Activated effector memory CD4-positive, alpha-beta T cell treated with Interleukin-2 at 50 U/mL for 16 hours (primary cell): ENCODE measurements around the gene FAM222B.
A peak's percentile ranks its signal among the peaks of the same experiment; 100 is the strongest.
"Not testable (repeated sequence)": the region's sequence is repeated elsewhere in the genome, so short reads cannot be mapped to it uniquely, and the experiment has no call there.

Source experiments
- DNase-seq: peaks from one replicate; pipeline ENCODE4 v3.0.0-alpha.2; 2020

The FAM222B gene, protein sequence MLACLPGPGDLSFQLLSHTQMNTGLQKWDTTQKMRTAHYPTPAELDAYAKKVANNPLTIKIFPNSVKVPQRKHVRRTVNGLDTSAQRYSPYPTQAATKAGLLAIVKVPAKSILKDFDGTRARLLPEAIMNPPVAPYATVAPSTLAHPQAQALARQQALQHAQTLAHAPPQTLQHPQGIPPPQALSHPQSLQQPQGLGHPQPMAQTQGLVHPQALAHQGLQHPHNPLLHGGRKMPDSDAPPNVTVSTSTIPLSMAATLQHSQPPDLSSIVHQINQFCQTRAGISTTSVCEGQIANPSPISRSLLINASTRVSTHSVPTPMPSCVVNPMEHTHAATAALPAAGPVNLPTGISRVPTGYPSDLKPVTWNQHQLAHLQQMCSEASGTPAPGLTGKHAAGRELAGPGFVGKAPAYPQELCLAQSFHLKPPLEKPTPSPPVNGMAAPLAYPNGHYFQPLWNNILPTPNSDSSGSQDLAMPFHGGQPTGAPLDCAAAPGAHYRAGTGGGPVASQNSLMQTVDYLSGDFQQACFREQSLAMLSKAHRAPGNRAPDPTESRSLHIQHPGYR

DNA sequence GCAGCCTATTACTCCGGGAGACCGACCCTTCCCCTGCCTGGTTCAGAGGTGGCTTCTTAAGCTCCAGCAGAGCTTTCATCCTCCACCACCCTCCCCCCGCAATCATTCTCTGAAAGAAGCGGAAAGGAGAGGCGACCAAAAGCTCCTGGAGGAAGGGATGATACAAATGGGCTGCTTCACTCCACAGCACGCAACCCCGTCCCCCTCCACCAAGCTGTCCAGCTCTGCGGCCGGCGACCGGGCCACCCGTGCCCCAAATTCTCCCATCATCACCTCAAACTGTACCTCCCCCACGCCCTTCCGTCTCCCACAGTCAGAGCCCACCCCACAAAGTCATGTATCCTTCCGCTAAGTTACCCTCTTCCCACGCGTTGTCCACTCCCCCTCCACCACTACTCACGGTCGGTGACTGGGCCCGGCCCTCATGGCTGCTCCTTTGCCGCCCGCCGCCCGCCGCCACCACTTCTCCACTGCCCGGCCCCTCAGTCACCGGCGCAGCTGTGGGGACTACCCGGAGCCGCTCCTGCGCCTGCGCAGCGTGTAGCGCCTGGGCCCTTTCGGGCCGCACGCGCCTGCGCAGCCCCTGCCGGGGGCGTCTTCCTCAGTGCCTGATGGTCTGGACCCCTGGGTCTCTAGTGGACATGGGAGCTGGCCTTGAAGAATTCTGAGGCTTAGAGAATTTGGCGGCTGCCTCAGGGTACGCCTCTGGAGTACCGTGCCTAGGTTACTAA lies at the start of gene FAM222B:
FAM222B (minus strand) TSS at position 509 of the 731 bp plus-strand sequence. CDS start 76,123 bp downstream, outside the sequence.
- peak; percentile 79 for DNase-seq

DNA sequence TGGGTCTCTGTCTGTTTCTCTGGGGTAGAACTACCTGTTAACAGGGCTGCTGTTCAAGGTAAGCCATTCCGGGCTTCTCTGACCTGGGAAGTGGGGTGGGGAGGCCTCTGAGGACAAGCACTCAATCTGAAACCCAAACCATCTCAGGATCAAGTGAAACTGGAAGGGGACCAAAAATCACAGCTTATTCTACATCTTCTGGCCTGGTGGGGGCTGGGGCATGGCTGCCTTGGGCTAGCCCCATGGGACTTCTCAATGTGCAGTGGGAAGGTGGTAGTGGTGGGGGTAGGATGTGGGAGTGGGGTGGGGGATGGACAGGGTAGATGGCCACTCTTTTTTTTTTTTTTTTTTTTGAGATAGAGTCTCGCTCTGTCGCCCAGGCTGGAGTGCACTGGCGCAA lies 49.4 kb upstream of the FAM222B start:
- DNase-seq, result no peak

DNA sequence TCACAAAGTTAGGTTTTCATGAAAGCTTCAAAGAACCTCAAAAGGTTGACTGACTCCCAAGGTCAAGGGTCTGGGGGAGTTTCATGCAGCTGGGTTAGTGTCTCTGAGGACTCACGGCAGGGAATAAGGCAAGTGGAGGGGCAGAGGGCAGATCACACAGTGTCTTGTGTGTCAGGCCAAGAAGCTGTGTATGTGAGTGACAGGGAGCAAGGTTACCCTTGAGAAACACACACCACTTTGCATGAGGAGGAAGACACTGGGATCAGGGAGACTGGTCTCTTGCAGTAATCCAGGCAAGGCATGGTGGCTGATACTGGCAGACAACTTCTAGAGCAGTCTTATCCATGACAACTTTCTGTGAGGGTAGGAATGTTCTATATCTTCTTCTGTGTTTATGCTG lies 48.6 kb upstream of the FAM222B start:
- DNase-seq, result no peak

DNA sequence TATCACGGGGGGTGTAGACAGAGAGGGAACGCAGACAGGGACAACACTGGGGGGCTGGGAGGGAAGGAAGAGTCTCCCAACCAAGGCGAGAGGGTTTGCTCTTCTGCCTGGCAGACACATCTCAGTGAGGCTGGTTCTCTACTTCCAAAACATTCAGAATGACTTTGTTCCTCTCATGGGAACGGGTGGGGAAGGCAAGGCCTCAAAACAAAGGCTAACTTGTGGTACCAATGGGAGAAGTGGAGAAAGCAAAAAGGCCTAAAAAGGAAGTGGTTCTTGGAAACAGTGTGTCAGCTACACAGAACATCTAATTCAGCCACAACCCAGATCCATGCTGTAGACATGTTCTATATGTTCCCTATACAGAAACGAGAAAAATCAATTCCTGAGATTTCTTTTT lies 47.4 kb upstream of the FAM222B start:
- no peak for DNase-seq

DNA sequence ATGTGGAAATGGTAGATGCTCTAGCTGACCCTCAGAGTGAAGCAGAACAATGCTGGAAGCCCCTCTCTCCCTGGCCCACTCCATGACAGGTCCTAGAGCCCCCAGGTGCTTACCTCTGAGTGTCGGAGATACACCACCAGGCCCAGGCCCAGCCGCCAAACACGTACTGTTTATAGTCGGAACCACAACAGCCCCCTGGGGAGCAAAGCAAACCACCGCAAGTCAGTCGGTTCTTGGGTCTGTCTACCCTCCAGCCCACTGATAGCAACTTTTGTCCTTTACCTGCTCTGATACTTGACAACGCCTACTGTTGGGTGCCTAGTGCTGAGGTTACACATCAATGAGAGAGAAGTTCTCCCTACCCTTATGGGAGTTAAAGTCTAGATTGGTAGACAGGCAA lies 46.2 kb upstream of the FAM222B start:
- DNase-seq, result no peak

DNA sequence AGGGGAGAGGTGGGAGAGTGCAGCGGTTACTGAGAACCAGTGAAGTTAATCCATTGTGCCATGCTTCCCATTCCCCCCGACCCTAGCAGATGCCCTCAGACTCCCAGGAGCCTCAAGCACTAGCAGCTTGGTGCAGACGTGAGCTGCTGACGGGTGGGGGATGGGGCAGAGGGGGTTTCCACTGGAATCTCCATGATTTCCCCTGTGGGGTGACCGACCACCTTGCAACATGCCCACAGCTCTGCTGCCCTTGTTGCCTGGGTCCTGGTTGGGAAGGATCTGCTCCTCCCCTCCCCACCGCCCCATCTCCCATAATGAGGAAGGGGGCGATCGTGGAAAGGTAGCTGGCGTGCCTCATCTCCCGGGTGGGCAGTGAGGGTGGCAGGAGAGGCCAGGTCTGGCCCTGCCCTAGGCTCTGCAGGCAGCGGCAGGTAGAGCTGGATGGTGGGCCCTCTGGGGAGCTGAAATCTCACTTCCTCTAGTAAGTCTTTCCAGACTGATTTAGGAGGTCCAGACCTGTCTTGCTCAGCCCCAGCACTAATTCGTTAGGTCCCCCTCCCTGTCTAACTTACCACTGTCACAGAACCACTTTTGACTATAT lies 45.4 kb upstream of the FAM222B start:
- no peak for DNase-seq

DNA sequence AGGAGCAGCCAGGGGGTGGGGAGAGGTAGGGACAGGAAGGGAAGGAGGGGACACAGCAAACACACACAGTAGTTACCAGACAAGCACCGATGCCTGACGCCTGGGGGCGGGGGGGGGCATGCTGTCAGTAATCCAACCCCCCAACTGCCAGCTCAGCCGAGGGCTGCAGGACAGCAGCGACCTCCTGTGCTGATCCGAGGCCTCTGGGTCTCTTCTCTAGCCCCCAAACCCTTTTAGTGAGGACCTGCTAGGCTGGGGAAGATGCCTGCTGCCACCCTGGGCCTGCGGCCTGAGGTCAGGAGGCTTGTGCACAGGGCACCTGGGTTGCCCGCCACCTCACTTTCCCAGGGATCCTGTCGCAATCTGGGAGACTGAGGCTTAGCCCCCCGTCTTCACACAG lies 43.4 kb upstream of the FAM222B start:
- DNase-seq, result no peak

DNA sequence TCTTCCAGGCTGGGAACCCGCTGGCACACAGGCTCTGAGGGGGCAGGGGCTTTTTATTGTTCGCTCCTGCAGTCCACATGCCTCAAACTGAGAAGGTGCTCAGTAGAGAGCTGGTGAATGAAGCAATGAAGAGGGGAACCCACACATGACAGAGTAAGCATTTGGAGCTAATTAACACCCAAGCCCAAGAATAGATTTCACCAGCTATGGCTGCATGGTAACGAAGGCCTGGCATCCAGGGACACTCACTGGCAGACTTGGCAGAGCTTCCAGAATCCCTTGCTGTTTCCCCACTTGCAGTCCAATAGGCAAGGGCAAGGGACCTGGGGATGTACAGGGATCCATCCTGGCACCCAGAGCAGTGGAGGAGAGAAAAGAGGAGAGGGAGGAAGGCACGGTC lies 42.8 kb upstream of the FAM222B start:
- no peak for DNase-seq

DNA sequence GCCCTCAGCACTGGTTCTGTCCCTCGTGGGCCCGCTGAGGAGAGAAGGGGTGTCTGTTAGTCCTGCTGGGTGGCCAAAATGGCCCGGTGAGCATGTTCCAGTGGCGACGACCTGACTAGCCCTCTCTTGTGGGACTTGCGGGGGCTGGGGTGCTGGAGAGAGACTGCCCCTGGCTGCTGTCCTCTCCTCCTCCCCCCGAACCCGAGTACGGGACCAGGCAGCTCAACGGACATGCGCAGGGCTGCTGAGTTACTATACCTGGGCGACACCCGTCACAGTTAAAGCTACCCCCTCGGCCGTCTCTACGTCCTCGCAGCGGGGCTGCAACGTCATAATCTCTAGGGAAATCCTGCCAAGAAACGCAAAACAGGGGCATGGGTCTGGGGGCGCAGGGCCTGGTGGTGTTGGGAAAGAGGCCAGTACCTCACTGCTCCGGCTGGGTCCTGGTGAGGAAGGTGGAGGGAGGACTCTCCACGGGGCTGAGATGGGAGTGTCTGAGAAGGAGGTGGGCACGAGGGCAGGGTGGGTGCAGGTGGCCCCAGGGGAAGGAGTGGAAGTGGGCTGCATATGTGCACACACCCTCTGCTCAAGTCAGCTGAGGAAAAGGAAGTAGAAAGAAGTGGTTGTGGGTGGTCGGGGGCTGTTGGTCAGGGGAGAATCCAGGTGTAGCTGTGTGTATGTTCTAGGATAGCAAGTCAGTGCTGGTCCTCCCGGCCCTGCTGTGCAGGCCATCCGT lies 41.5 kb upstream of the FAM222B start:
- DNase-seq, result no peak

DNA sequence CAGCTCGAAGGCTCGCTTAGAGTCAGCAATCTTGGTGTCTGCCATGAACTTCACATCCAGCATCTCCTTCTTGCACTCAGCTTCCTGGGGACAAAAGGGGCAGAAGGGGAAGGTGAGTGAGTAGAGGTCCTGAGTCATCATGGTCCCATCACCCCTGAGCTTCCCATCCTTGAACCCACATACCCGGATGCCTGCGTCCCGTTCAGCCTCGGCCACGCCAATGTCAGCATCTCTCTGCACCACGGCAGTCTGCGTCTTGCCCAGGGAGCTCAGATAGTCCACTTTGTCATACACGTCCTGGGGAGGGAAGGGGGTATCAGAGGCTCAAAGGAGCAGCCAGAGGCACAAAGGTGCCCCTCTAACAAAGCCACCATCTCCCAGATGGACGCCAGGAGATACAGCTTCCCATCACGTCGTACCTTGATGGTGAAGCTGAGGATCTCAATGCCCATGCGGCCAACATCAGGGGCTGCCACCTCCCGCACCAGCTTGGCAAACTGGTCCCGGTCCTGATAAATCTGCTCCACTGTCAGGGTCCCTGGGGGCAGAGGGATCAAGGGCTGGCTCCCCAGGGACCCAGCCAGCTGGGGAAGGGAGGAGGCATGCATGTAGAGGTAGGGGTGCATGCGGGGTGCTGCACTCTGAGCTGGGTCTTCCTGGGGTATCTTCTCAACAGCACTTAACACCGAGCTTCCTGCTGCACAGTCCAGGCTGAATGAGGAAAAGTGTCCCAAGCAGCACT lies 39.7 kb upstream of the FAM222B start:
- DNase-seq, result no peak

DNA sequence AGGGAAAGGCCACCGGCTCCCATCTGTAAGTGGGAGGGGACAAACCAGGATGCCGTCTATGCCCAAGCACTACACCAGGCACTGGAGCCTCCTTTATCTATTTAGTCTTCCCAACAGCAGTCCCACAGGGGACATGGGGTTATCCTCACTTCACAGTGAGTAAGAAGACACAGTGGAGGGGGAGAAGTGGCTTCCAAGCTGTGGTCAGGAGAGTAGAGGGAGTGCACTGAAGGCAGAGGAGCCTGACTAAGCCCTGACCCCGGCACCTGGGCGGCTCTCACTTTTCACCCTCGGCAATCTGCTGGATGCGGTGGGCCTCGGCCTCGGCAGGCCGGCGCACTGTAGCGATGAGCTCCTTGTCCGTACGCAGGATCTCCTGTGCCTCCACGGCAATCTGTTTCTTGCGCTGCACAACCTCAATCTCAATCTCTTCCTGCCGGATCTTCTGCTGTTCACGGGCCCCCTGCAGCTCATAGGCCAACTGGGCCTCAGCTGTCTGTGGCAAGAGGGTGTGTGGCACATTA lies 39.0 kb upstream of the FAM222B start:
- no peak for DNase-seq

DNA sequence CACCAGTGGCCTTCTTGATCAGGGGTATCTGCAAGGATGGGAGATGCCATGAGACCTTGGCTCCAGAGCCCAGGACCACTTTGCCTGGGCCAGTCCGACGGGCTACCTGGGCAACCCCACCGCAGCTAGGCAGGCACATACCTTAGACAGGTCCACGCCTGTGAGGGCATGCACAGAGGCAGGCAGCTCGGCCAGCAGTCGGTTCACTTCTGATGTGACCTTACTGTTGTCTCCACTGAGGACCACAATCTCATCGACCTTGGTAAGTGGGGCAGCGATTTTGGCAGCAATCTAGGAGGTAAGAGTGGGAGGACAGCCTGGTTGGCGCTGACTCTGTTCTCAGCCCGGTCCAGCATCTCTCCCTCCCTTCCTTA lies 38.0 kb upstream of the FAM222B start:
- DNase-seq, result no peak

DNA sequence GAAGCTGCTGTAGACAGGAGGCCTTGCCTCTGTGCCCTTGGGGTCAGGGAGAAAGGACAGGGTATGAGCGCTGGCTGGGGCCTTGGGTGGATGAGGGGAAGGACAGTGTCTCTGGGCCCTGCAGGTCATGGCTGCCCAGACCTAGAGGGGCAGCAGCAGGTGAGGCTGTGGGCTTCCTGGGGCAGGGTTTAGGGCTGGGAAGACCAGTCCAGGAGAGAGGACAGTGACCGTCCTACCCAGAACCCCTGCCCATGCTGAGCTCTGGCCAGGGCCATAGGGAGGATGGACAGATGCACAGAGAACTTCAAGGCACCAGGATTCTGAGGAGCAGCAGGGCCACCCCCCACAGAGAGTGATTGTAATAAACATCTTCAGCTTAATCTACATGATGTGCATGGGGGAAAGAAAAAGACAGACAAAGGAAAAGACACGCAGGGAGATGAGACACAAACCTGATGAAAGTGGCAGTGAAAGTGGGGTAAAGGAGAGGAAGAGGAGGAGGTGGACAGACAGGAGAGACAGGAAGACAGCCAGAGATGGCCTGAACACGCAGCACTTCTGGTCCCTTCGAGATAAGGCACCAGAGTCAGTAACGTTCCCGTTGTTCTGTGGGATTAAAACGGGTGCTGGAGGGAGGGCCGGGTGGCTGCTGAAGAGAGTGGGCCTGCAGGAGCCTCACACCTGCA lies 37.4 kb upstream of the FAM222B start:
- no peak for DNase-seq

DNA sequence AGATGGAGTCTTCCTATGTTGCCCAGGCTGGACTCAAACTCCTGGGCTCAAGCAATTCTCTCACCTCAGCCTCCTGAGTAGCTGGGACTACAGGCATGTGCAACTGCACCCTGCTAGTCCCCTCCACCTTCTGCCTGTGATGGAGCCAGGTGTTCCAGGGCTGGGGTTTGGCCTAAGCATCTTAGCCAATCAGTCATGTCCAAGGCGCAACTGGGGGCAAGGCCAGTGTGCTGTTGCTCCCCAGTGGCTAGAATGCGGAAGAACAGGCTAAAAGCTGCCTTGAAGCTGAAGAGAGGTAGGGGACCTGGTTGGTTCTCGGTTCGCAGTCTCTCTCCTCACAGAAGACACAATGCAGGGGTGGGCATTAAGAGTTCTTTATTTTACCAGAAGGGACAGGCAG lies 36.4 kb upstream of the FAM222B start:
- no peak for DNase-seq

DNA sequence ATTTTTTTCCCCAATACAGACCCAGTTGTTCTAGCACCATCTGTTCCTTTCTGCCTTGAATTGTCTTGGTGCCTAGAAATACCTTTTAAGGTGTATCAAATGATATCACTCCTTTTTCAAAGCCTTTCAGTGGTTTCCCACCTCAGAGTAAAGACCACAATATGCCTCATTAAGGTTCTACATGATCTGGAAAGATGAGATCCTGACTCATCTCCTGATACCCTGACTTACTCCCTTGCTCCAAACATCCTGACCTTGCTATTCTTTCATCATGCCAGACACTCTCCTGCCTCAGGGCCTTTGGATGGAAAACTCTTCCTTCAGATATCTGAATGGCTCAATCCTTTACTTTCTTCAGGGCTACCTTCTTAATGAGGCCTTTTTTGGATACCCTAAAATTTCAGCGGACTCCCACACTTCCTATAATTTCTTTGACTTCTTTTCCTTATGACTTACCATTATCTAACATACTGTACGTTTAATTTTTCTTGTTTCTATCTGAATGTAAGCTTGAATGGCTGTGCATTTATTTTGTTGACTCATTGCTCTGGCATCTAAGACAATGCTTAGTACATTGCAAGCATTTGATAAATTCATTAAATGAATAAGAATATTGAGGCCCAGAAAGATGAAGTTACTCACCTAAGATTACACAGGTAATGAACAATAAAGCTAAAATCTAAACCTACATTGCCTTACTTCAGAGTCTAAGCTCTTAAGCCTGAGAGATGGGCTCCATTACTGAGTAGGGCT lies 35.7 kb upstream of the FAM222B start:
- DNase-seq, result no peak

DNA sequence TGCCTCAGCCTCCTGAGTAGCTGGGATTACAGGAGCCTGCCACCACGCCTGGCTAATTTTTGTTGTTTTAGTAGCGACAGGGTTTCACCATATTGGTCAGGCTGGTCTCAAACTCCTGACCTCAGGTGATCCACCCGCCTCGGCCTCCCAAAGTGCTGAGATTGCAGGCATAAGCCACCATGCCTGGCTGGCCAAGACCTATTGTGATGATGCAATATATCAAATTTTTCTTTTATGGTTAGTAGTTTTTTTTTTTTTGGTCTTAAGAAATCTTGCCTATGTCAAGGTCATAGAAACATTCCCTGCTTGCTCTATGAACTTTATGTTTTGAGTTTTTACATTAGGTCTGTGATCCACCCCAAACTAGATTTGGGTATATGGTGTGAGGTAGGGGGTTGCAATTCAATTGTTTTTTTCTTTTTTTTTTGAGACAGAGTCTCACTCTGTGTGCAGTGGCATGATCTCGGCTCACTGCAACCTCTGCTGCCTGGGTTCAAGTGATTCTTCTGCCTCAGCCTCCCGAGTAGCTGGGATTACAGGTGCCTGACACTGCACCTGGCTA lies 34.6 kb upstream of the FAM222B start:
- not testable (repeated sequence) for DNase-seq

DNA sequence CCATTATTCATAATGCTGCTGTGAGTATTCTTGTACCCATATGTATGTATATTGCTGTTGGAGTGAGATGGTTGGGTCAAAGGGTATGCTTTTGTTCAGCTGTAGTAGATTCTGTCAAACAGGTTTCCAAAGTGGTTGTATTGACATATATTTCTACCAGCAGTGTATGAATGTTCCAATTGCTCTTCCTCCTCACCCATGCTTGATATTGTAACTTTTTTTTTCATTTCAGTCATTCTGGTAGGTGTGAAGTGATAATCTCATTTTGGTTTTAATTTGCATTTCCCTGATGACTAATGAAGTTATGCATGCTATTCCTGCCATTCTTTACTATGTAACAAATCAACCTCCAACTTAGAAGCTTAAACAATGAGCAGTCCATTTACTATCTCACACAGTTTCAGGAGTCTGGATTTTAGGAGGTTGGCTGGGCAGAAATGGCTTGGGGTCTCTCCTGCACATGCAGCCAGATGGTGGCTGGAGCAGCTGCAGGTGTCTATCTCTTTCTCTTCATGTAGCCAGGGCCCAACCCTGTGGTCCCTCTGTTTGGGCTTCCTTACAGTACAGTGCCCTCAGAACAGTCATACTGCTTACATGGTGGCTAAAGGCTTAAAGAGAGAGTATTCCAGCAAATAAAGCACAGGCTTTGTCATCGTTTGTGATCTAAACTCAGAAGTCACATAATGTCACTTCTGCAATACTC lies 33.4 kb upstream of the FAM222B start:
- DNase-seq, result no peak

DNA sequence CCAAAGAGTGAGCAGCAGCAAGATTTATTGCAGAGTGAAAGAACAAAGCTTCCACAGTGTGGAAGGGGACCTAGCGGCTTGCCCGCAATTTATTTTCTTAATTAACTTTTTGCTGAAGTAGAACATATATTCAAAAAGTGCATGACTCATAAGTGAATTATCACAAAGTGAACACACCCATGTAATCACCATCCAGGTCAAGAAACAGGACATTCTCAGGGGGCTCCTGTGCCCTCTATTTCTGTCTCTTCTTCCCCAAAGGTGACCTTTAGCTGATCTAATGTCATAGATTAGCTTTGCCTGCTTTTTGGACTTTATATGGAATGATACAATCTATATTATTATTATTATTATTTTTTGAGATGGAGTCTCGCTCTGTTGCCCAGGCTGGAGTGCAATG lies 32.2 kb upstream of the FAM222B start:
- no peak for DNase-seq

DNA sequence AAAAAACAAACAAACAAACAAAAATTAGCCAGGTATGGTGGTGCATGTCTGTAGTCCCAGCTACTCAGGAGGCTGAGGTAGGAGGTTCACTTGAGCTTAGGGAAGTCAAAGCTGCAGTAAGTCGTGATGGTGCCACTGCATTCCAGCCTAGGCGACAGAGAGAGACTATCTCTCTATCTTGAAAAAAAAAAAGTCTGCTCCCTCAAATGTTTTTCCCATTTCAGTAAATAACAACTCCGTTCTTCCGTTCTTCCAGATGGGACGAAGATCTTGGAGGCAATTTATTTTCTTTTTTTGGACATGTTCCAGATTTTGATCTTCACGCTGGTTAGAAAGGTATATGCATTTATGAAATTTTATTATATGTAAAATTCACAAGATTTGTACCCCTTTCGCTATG lies 31.2 kb upstream of the FAM222B start:
- DNase-seq, result no peak
